Thyroid gland (tissue), 4 donors: Measurements from ENCODE around the gene NPAS4.

Source experiments
- POLR2A ChIP-seq, 2 donors: fragments of 450-650 bp; IDR thresholded peaks; one replicate each; pipeline ENCODE4 v1.6.1; 2017; ENCODE audit warnings: antibody characterized with exemption in 2 of 2, mild to moderate bottlenecking in 2 of 2, moderate library complexity in 1 of 2
- TF ChIP-seq, protein P1 (sequence below), 6 experiments: fragments of 200-600 bp in 3 of 6; fragments of 450-650 bp in 3 of 6; sonication (generic) in 3 of 6; IDR thresholded peaks; one replicate each; pipeline ENCODE4 v1.5.1; 2016 to 2019; ENCODE audit warnings: antibody characterized with exemption in 6 of 6, mild to moderate bottlenecking in 2 of 6, inconsistent platforms in 1 of 6, moderate library complexity in 1 of 6

DNA sequence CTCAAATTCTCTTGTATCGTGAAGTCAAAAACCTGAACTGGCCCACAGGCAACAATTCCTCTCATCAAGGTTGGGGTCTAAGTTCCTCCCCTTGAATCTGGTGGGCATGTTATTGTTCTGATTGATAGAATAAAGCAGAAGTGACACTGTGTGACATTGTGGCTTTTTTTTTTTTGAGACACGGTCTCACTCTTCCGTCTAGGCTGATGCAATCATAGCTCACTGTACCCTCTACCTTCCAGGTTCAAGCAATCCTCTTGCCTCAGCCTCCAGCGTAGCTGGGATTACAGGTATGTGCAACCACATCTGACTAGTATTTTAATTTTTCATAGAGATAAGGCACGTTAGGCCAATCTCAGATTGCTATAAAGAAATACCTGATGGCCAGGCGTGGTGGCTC lies 37.0 kb downstream of the NPAS4 start:
- TF ChIP-seq, protein P1, sequence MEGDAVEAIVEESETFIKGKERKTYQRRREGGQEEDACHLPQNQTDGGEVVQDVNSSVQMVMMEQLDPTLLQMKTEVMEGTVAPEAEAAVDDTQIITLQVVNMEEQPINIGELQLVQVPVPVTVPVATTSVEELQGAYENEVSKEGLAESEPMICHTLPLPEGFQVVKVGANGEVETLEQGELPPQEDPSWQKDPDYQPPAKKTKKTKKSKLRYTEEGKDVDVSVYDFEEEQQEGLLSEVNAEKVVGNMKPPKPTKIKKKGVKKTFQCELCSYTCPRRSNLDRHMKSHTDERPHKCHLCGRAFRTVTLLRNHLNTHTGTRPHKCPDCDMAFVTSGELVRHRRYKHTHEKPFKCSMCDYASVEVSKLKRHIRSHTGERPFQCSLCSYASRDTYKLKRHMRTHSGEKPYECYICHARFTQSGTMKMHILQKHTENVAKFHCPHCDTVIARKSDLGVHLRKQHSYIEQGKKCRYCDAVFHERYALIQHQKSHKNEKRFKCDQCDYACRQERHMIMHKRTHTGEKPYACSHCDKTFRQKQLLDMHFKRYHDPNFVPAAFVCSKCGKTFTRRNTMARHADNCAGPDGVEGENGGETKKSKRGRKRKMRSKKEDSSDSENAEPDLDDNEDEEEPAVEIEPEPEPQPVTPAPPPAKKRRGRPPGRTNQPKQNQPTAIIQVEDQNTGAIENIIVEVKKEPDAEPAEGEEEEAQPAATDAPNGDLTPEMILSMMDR (IDR thresholded peaks at IDR 0.05), result no peak
- no peak for TF ChIP-seq POLR2A (IDR thresholded peaks at IDR 0.05)
